Tibial artery (tissue), 4 donors: ENCODE results near the gene ZNF267.

Experiments
- DNase-seq, 2 donors: peaks; one replicate each; pipeline ENCODE4 v3.0.0-alpha.2; 2019
- H3K27ac ChIP-seq, 2 donors: fragments of 200-600 bp; sonication (generic) in 1 of 2; 1 replicate in 1 of 2; 2 replicates in 1 of 2; pipeline ENCODE4 v1.5.1; 2018 to 2019; ENCODE audit warnings: mild to moderate bottlenecking in 1 of 2
- H3K27me3 ChIP-seq, 2 donors: fragments of 200-600 bp; sonication (generic) in 1 of 2; one replicate each; pipeline versions ENCODE4 v1.5.1 to v1.6.0; 2016 to 2019
- H3K36me3 ChIP-seq, 3 donors: fragments of 200-600 bp; sonication (generic) in 2 of 3; one replicate each; pipeline ENCODE4 v1.5.1; 2016 to 2019; ENCODE audit warnings: mild to moderate bottlenecking in 2 of 3
- H3K4me1 ChIP-seq, 4 donors: fragments of 200-600 bp; sonication (generic) in 2 of 4; 1 replicate in 3 of 4; 2 replicates in 1 of 4; pipeline ENCODE4 v1.5.1; 2016 to 2019
- H3K4me3 ChIP-seq, 2 donors: fragments of 200-600 bp; sonication (generic) in 1 of 2; 1 replicate in 1 of 2; 2 replicates in 1 of 2; pipeline ENCODE4 v1.5.1; 2018 to 2019; ENCODE audit warnings: mild to moderate bottlenecking in 2 of 2
- H3K9me3 ChIP-seq, 3 donors: fragments of 200-600 bp; sonication (generic) in 1 of 3; one replicate each; pipeline ENCODE4 v1.5.1; 2016 to 2019
- intact Hi-C: fragments of 100-400 bp; cut with DNase I; formaldehyde crosslinking; loops from one replicate; pipeline ENCODE4 v1.15.0; 2023; ENCODE audit warnings: low total_unique reads
- TF ChIP-seq, protein P1 (sequence below), 2 experiments: fragments of 200-600 bp in 1 of 2; fragments of 450-650 bp in 1 of 2; IDR thresholded peaks; one replicate each; pipeline ENCODE4 v1.5.1; 2017 to 2019; ENCODE audit warnings: antibody characterized with exemption in 2 of 2, mild to moderate bottlenecking in 1 of 2, moderate library complexity in 1 of 2

Gene ZNF267

DNA sequence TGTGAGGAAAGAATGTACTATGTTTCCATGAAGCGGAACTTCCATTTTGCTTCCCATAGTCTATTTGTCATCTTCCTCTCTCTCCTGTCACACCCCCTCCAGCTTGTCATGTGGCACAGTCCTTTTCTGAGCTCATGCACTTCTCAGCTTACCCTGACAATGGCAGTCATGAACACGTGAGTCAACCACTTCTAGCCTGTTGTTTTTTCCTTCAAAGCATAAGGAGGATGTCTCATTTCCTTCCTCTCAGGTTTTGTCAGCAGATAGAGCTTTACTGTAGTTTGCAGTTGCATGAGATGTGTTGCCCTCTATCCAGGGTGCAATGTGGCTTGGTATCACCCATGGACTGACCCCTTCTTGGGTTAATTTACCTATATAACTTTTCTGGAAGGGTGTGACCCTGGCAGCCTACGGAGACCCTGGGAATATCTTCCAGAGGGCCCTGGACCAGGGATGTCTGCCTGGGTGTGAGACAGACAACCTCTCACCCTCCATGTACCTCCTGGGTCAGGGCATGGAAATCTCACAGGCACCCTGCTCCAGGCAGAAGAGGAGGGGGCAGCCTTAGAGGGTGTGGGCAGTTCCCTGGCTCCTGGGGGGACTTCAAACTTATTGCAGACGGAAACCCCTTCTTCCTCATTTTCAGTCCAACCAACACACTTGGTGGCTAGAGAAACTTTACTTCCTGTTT, 4.0 kb upstream of the ZNF267 start:
- no peak overlapping the region for H3K4me3 ChIP-seq
- no peak overlapping the region for H3K27ac ChIP-seq
- no peaks in the 10 kb centered on the region for H3K9me3 ChIP-seq

DNA sequence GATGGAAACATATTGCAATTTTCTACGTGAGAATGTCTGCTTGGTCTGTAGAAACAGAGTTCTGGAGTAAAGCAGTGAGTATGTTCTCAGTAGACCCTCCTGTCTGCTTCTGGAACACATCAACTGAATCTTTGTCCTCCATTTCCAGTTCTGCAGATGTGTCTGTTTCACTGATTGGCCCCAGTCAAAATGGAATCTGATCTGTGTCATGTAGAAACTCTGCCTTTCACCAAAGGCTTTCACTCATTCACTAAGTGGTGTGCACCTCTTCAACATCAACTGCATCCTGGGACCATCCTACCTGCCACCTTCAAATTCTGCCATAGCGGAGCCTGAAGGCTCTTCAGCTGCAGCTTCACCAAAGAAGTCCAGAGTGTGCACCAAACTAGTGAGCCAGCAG, 2.8 kb upstream of the ZNF267 start:
- Histone ChIP-seq H3K4me1 (peaks cover 0 to 24% (median 18%) of the 10 kb centered on the region in 4 donors), H3K4me3 (no peak overlapping the region), H3K27ac (no peak overlapping the region), H3K9me3 (no peaks in the 10 kb centered on the region), H3K27me3 (no peaks in the 10 kb centered on the region), H3K36me3 (no peaks in the 10 kb centered on the region)
- no peak for DNase-seq
- intact Hi-C loops = loop anchor here (10.0 kb wide), 2 partner anchors 416 to 886 kb away; partner anchors contain the start of genes ARMC5 and HSD3B7
- TF ChIP-seq, protein P1, sequence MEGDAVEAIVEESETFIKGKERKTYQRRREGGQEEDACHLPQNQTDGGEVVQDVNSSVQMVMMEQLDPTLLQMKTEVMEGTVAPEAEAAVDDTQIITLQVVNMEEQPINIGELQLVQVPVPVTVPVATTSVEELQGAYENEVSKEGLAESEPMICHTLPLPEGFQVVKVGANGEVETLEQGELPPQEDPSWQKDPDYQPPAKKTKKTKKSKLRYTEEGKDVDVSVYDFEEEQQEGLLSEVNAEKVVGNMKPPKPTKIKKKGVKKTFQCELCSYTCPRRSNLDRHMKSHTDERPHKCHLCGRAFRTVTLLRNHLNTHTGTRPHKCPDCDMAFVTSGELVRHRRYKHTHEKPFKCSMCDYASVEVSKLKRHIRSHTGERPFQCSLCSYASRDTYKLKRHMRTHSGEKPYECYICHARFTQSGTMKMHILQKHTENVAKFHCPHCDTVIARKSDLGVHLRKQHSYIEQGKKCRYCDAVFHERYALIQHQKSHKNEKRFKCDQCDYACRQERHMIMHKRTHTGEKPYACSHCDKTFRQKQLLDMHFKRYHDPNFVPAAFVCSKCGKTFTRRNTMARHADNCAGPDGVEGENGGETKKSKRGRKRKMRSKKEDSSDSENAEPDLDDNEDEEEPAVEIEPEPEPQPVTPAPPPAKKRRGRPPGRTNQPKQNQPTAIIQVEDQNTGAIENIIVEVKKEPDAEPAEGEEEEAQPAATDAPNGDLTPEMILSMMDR (IDR thresholded peaks at IDR 0.05) = no peak

More for the DNA sequence above, 4.0 kb upstream of the ZNF267 start:
- H3K4me1 ChIP-seq = peaks cover 0 to 12% (median 9%) of the 10 kb centered on the region in 4 donors
- H3K36me3 ChIP-seq = no peaks in the 10 kb centered on the region
- H3K27me3 ChIP-seq = no peaks in the 10 kb centered on the region
- peak in 1 of 2 donors; percentile 74 for DNase-seq
- intact Hi-C loops = loop anchor here (10.0 kb wide), 2 partner anchors 415 to 885 kb away; partner anchors contain the start of genes ARMC5 and HSD3B7
- TF ChIP-seq, protein P1 (IDR thresholded peaks at IDR 0.05) = no peak

DNA sequence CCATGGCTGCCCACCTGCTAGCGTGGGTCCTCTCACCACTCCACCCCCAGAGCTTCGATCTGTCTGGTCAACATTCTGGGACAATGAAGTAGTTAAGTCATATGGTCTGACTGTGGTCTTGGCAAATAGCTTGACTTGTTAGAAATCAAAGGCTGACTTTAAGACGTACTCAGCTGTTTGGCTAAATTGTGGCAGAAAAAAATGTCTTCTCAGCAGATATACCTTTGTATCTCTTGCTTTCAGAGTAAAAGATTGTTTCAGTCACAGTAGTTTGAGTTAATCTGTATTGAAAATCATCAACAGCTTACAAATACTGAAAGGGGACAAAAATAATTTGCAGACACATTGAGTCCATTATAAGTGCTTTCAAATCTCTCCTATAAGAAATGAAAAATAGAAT, 2.1 kb upstream of the ZNF267 start:
- no peaks in the 10 kb centered on the region for H3K36me3 ChIP-seq
- TF ChIP-seq, protein P1 (IDR thresholded peaks at IDR 0.05) = no peak
- H3K27ac ChIP-seq = no peak overlapping the region
- no peaks in the 10 kb centered on the region for H3K9me3 ChIP-seq
- H3K27me3 ChIP-seq = no peaks in the 10 kb centered on the region
- DNase-seq = no peak
- peaks cover 0 to 29% (median 18%) of the 10 kb centered on the region in 4 donors for H3K4me1 ChIP-seq
- intact Hi-C loops = loop anchor here (10.0 kb wide), 2 partner anchors 417 to 887 kb away; partner anchors contain the start of genes ARMC5 and HSD3B7
- H3K4me3 ChIP-seq = no peak overlapping the region

DNA sequence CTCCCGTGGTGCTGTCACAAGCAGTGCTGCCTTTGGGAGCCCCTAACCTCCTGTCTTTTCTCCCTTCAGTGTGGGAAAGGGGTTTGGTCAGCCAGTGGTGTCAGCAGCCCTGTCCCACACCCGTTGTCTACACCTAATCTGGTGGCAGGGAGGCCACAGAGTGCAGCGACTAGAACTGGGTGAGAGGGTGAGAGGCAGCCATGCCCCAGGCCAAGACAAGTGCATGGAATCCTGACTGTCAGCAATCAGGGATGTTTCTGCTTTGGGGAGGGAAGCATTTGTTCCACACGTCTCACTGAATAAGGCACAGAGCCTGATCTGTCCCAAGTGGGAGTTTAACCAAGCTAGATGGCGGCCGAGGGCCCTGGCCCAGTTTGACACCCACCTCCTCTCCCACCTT, 1.4 kb upstream of the ZNF267 start:
- Histone ChIP-seq H3K27me3 (no peaks in the 10 kb centered on the region), H3K36me3 (no peaks in the 10 kb centered on the region), H3K4me1 (peaks cover 0 to 35% (median 21%) of the 10 kb centered on the region in 4 donors), H3K9me3 (no peaks in the 10 kb centered on the region), H3K4me3 (no peak overlapping the region), H3K27ac (no peak overlapping the region)
- intact Hi-C loops = loop anchor here (10.0 kb wide), 2 partner anchors 417 to 887 kb away; partner anchors contain the start of genes ARMC5 and HSD3B7
- no peak for DNase-seq
- TF ChIP-seq, protein P1 (IDR thresholded peaks at IDR 0.05) = no peak

DNA sequence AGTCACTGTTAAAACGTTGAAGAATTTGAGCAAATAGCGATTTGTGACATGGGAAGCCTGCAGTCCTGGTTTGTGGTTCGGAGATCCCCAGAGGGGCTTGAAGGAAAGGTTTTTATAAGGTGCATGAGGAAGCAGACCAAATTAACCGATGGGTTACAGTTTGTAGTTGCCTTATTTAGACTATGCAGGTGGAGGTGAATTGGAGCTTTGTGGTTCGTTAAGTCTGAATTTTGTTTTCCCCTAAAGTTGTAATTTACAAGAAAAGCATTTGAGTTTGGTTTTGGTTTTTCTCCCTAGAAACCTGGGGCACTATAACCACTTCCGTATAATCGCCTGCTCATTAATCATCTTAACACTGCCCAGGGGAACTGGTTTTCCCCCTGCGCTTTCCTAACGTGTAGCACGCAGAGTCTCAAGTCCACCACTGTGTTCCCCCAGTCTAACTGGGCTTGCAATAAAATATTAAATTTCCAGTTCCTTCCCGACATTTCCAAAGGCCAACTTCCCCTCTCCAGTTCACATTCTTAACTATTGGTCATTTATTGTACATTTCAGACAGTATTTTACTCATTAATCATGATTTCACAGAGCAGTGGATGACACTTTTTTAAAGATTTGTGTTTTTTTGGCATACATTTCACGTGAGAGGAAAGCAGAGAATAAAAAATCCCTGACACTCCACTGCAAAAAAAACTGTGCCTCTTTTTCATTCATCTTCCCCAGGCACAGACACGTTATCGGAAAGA, 932 bp downstream of the ZNF267 start:
- Histone ChIP-seq H3K27me3 (no peaks in the 10 kb centered on the region), H3K4me3 (peak overlapping the region; percentile 98), H3K27ac (peak overlapping the region; percentile 92 to 94), H3K4me1 (peaks cover 0 to 50% (median 31%) of the 10 kb centered on the region in 4 donors), H3K9me3 (no peaks in the 10 kb centered on the region), H3K36me3 (peaks cover 0 to 7% (median 0%) of the 10 kb centered on the region in 3 donors)
- intact Hi-C loops = loop anchor here (10.0 kb wide), 2 partner anchors 420 to 890 kb away; partner anchors contain the start of genes ARMC5 and HSD3B7
- TF ChIP-seq, protein P1 (IDR thresholded peaks at IDR 0.05) = no peak
- no peak for DNase-seq
